Embryonic facial prominence (tissue), 1 donor: Measurements from ENCODE around the gene SPAG7.

Experiments used
- DNase-seq: peaks from one replicate; pipeline ENCODE4 v3.0.0-alpha.2; 2016; ENCODE audit errors: extremely low spot score

SPAG7 gene

DNA sequence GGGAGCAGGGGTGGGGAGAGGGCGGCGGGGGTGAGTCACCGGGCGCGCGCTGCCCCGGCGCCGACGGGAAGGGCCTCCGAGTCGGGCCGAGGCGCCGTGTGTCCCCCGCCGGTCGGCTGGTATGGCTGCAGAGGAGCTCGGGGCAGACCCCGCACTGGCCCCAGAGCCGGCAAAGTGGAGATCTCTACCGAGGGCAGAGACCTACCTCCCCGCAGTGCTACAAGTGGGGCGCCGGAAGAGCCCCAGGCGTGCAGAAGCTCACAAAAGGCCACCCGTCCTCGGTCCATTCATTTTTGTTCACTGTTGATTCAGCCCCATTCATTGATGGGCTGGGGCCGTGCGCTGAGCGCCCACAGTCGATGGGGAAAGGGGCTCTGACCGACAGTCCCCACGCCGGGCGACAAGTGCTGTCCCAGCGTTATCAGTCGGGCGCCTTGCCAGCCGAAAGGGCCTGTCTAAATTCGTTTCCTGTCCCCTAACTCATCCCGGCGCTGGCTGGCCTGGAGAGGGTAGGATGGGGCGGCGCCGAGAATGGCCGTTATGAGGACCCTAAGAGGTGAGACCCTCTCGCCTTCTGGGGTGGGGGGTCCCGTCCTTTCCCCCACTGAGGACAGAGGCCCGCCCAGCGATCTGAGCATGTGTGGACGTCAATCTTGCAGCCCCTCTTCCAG, 17.4 kb downstream of the SPAG7 start:
- no peak for DNase-seq

DNA sequence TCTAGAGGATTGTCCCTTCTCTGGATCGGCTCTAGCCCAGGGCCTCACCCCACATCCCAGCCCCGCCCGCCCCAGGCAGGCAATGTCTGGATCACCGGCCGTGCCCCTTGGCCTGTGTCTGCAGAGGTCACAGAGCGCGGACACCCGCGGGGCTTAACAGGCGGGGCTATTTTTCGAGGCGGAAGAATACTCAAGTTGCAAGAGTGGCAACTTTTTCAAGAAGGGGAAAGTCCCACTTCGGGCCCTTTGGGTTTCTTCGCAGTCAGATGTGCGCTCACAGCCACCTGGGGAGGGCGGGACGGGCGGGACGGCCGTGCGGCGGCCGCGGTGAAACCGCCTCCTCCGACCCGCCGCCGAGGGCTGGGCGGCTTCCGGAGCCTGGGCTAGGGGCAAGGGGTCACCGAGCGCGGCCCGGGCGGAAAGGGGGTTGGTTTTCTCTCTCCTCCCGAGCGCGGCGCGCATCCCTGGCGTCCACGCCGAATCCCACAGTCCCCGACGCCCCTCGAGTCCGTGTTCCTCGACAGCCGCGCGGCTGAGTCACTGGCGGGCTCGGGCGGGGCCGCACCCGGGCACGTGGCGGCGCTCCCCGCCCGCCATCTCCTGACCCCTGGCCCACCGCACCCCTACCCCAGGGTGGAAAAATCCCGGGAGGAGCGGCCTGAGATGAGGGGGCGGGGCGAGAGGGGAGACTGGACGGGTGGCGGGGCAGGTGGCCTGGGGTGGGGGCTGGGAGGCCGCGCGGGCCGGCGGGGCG, 18.1 kb downstream of the SPAG7 start:
- no peak for DNase-seq

DNA sequence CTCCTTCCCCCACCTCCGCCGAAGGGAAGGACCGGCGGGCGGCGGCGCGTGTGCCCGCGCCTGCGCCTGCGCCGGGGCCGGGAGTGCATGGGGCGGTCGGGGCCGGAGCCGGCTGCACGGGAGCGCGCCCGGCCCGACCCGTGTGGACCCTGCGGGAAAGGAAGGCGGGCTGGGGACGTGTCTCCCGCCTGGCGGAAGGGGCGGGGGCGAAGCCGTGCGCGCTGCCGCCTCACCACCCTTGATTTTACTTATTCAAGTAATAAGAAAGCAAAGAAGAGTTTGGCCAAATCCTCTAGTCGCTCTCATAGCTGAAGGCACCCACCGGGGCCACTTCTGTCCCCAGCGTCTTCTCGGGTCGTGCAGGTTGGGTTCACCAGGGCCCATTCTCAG, 18.7 kb downstream of the SPAG7 start:
- peak; percentile 80 for DNase-seq

DNA sequence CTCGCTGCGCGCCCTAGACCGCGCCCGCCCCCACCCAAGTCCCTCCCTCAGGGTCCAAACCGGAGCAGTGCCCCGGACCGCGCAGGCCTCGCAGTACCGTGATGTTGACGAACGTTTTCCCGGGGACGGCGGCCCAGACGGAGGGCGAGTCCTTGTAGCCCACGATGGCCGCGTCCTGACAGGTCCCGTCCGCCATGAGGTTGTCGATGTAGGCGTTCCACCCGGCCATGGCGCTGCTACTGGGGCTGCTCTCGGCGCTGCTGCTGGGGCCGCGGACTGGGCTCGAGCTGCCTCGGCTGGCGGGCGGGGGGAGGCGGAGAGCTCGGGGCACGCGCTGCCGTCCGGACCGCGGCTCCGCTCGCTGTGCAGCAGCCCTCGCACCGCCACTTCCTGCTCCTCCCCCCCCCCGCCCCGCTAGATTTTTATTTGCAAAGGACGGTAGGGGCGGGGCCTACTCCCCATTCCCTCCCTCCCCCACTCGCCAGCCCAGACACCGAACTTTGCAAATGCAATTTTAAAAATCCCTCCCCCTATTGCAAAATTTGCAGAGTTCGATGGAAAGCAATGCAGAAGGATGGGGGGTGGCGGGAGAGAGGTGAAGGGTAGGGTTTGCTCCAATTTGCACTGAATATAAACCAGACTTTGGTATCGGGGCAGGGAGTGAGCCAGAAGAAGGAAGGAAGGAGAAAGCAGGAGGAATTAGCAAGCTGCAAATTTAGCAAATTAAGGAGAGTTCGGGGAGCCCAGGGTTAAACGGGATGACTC, 19.3 kb downstream of the SPAG7 start, which contains the start of gene PFN1:
Gene PFN1, minus strand, starts transcription at position 365 of the 765 bp plus-strand sequence. Its CDS starts 136 bp downstream, at position 229.
- DNase-seq = peak; percentile 88

DNA sequence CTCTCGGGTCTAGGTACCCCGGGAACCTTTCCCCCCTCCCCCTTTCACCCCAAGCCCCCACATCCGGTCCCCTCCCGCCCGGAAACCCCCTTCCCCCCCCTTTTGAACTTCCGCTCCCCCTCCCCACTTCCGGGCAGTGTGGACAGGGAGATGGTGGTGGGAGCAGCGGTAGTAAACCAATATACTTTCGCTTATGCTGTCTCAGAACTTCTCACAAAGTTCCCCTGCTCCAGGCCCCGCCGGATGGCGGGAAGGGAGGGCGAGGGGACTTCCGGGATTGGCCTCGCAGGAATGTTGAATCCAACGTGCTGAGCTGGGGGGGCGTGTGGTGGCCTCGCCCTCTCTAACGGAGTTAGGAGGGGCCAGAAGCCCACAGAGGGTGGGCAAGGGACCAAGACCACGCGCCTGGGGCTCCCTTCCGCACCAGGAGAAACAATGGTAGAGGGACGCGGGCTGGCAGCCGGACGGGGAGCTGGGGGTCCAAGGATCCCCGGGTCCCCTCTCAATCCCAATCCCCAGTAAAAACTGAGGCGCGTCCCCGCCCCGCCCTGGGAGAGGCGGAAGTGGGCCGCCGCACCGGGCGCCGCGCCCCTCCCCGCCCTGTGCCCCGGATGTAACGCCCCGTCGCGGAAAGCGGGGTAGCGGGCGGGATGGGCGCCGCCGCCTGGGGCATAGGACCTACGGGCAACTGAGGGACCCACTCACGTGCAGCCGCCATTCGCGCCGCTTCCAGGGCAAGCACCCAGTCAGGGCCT, 20.0 kb downstream of the SPAG7 start:
- DNase-seq = no peak

DNA sequence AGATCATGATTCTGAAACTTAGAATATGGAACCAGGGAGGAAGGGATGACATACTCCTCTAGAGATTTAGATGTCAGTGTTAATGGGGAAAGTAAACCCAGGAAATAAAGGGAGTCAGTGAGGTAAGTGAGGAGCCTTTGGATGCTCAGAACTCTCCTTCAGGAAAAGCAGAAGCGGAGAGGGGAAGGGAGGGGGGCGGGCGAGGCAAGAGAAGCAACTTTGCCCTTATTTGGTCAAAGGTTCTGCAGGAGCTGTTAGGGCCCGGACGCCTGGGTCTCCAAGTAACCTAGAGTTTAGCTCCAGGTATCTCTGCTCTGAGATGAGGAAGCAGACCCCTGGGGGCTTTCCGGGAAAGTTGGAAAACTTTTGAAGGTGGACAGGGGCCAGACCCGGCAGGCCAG, 20.6 kb downstream of the SPAG7 start:
- no peak for DNase-seq

DNA sequence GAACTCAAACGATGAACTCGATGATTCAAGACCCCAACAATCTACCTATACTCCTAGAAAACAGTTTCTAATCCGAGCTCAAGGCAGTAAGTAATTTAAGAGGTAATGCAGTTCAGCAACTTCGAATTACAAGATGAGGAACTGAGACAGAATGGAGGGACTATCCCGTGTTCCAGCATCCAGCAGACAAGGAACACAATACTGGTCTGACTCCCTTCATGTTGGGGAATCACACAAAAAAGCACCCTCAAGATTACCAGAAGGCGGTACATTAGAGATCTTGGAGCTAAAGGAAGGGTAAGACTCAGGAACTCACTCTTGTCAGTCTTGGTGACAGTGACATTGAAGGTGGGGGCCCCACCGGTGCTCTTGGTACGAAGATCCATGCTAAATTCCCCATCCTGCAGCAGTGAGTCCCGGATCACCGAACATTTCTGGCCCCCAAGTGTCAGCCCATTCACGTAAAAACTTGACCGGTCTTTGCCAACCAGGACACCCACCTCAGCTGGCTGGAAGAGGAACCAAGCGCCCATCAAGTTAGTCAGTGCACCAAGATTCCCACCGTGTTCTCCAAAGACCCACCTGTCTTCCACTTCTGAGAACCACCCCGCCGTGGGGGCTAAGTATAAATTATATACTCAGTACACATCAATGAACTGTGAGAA, 21.2 kb downstream of the SPAG7 start:
- no peak for DNase-seq

DNA sequence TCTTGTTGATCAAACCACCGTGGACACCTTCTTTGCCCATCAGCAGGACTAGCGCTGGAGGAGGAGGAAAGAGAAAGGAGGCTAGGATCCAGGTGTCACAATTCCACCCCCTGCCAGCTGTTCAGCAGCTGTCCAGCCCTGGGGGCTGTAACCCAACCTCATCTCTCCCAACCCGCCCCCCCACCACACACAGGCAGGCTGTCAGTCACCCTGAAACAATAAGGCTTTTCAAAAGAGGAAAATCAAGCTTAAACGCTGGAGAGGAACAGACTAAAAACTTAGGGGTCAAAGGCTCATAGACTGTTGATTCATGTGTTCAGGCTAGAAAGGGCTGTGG, 21.7 kb downstream of the SPAG7 start:
- no peak for DNase-seq

DNA sequence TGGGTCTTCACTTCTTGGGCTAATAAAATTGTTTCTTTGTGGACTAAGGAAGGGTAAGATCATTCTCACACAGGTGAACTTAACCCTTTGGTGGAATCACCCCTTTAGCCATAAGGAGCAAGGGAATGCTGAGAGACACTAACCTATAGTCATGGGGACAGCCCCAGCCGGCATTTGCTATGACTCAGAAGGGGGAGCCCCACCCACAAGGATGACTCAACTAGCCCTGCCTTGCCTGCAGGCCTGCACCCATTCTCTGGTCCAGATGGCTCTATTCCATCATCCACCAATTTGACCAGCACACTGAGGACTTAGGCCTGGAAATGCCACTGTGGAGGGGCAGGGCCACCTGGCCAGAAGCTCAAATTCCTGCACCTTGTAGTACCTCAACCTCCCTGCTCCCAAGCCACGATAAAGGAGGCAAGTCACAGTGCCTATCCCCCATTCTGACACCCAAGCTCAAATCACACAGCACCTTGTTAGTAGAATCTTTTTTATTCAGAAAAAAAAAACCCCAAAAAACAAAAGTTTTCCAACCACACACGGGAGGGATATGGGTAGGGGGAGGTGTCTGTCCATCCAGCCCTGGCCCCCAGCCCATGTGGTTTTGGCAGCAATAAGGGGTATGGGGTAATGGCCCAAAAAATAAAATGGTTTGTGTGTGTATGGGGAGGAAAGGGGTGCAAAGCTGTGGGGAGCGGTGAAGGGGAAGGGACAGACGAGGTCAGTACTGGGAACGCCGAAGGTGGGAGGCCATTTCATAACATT, 22.3 kb downstream of the SPAG7 start:
- no peak for DNase-seq

DNA sequence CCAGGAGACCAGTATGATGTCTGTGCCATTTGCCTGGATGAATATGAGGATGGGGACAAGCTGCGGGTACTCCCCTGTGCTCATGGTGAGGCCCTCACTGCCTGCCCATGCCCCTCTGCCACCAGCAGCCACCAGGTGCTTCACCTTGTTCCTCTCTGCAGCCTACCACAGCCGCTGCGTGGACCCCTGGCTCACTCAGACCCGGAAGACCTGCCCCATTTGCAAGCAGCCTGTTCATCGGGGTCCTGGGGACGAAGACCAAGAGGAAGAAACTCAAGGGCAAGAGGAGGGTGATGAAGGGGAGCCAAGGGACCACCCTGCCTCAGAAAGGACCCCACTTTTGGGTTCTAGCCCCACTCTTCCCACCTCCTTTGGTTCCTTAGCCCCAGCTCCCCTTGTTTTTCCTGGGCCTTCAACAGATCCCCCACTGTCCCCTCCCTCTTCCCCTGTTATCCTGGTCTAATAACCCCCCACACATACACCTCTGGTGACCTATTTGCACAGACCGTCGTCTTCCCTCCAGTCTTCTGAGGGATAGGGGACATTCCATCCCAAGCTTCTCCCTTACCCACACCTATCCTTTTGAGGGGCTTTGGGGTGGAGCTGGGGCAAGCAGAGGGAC, 23.0 kb downstream of the SPAG7 start:
- DNase-seq = no peak

DNA sequence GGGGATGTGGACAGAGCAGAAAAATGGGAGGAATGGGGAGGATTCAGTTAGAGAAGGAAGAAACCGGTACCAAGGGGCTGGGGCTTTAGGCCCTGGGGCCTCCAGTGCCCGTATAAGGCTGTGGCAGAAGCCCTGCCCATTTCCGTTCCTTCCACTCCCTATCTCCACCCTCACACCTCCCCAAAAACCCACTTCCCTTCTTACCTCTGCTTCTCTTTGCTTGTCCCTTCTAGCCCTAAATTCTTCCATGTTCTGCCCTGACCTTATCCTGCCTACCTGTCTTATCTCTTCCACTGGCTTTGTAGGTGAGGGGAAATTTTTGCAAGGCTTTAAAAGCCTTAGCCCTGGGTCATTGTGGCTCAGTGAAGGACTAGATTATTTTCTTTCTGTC, 23.5 kb downstream of the SPAG7 start:
- no peak for DNase-seq

DNA sequence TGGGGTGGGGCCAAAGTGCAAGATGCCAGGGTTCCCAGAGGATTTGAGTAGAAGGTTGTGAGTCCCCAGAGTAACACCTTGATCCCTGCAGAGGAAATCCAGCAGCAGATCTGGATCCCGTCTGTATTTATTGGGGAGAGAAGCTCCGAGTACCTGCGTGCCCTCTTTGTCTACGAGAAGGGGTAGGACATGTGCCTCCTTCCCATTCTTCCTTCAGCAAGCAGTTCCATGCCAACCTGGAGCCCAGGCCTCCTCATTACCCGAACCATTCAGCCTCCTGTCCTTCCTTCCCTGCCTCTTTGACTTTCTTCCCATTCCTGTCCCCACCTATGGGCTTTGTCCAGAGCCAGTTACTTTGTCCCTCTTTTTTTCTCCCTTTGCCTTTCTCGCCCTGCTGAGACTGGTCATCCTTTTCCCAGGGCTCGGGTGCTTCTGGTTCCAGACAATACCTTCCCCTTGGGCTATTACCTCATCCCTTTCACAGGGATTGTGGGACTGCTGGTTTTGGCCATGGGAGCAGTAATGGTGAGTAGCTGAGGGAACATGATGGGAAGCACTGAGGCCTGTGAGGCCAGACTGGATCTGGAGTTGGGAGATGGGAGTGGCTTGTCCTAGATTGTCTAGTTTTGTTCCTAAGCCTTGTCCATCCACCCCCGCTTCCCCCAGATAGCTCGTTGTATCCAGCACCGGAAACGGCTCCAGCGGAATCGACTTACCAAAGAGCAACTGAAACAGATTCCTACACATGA, 24.7 kb downstream of the SPAG7 start:
- DNase-seq = no peak

DNA sequence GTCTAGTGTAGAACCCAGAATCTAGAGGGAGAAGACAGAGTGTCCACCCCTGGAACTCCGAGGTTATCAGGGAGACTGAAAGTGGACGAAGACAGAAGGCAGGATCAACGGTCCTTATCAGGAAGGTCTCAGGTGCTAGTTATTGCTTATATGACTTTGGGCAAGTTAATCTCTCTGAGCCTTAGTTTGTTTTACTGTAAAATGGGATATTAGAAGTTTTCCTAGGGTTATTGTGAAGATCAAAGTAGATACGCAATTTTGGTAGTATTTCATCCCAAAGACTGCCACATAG, 26.4 kb downstream of the SPAG7 start:
- DNase-seq = no peak

DNA sequence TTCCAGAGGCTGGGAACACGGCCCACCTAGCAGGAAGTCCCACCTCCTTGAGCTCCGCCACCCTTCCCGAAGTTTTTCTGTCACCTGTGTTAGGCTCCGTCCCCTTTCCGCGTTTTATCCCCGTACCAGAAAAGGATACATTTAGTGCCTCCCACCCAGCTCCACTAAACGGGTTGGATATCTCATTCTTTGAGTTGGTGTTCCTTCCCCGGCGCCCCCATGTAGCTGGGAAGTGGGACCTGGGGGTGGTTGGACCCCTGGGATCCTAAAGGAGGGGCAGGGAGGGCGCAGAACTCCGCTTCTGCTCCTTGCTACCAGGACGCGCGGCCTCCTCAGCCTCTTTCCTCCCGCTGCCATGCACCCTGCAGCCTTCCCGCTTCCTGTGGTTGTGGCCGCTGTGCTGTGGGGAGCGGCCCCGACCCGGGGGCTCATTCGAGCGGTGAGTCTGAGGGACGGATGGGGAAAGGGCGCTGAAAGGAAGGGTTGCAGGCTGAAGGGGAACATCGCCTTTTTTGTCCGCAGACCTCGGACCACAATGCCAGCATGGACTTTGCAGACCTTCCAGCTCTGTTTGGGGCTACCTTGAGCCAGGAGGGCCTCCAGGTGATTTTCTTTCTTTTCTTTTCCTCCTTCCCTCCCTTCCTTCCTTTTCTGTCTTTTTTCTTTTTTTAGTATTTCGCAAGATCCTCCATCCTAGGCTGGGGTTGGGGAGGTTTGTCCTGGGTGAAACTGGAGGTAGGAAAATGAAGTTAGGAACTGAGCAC, 26.9 kb downstream of the SPAG7 start:
- DNase-seq = no peak

DNA sequence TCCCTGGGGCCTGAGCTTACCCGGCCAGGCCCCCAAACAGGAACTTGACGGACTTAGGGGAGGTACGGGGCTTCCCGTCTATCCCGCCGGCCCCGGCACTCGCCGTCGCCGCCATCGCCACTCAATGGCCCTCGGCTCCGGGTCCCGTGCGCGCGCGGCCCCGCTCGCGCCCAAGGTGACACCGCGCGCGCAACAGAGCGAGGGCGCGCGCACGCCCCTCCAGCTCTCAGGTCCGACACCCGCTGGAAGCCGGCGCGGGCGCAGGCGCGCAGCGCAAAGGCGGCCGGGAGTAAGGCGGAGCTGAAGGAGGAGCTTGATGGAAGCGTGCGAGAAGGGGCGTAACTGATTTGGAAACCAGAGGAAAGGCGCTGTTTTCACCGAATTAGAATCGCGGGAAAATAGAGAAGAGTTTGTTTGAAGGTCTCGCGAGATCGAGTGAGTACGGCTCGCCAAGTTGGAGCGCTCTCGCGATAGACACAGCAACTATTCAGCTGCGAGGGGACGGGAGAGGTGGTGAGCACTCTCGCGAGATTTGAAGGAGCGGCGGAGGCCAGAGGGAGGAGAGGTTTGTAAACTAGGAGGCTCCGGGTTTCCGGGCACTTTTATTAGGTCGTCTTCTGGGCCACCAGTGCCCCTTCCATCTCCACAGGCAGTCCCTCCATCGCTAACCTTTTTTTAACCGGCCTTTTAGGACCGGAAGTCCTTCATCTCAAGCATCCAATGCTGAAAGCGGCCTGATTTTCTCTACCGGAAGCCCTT, 27.6 kb downstream of the SPAG7 start, which contains the start of the genes RNF167 and SLC25A11:
Gene RNF167, plus strand, starts transcription at position 473 of the 759 bp plus-strand sequence. CDS start 642 bp downstream, outside the sequence.
Gene SLC25A11, minus strand, starts transcription at position 251 of the 759 bp plus-strand sequence. Its CDS starts 136 bp downstream, at position 115.
- peak; percentile 100 for DNase-seq

DNA sequence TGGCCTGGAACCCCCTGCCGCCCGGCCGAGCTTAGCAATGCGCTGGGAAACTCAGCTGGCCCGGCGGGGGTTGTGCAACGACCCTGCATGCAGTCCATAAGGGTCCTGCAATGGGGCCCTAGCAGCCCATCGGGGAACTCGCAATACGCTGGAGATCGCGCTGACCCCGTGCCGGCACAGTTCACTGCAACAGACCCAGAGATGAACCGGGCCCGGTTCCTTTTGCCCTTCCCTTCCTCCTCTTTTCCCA, 28.1 kb downstream of the SPAG7 start:
- DNase-seq = no peak

DNA sequence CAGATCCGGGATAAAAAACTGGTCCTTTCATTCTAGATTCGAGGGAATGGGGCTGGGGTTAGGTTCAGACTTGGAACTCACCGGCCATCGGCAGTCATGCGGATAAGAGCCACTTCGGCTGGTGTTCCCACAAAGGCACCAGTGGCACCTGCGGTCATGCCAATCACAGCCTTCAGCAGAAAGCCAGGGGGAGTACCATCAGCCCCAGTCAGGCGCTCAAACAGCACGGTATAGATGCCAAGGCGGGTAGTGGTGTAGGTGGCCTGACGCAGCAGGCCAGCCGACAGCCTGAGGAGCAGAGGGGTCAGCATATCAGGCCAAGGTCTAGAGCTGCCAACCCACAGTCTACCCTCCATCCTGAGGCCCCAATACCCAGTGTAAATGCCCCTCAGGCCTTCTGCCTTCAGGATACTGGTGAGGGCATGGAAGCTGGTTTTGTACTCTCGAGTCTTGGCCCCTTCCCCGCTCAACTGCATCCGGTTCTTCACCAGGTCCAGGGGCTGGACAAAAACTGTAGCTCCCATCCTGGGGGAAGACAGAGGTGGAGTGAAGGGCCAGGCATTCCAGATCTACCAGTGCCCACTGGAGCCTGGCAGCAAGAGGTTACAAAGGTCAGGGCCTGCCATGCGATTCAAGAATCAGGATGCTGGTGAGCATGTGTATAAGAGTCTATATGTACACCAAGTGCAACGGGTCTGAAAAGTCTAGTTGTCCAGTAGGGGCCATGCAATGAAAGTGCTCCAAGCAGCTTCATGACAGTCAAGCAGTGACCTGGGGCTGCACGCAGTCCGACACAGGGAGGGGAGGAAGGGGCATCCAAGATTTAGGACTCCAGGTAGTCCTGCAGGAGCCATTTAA, 28.7 kb downstream of the SPAG7 start:
- DNase-seq = no peak
